Keratinocyte (primary cell): Measurements from ENCODE around the gene HBQ1. TPM values are rescaled to one million over a fixed set of nuclear protein-coding genes. Genes with fewer than 3 reads are reported as not detected.
"Not testable (repeated sequence)": the region's sequence is repeated elsewhere in the genome, so short reads cannot be mapped to it uniquely, and the experiment has no call there.

Experiments
- DNase-seq: peaks from one replicate; pipeline ENCODE4 v3.0.0-alpha.2; 2011; ENCODE audit warnings: low read depth, missing footprints, low spot score
- FAIRE-seq: peaks from 2 replicates; lab custom pipeline; 2011; peaks lifted over from hg19 to GRCh38; lab: Jason Lieb, UNC
- H2AFZ ChIP-seq: 2 replicates; pipeline ENCODE4 v1.6.0; 2012; ENCODE audit warnings: low read length, control low read depth, inconsistent platforms; ENCODE audit not compliant: control insufficient read depth
- H3K27ac ChIP-seq: 2 replicates; pipeline ENCODE4 v1.5.1; 2011; ENCODE audit warnings: low read length; ENCODE audit not compliant: control insufficient read depth, insufficient read depth
- H3K27me3 ChIP-seq: 3 replicates; pipeline ENCODE4 v1.6.0; 2011; ENCODE audit warnings: low read length; ENCODE audit not compliant: control insufficient read depth, insufficient read depth; ENCODE audit errors: extremely low read depth
- H3K36me3 ChIP-seq, 2 experiments: 2 replicates in 1 of 2; 3 replicates in 1 of 2; pipeline ENCODE4 v1.5.1; 2011; ENCODE audit warnings: low read length in 2 of 2, mild to moderate bottlenecking in 1 of 2; ENCODE audit not compliant: control insufficient read depth in 2 of 2, insufficient read depth in 2 of 2; ENCODE audit errors: extremely low read depth in 1 of 2
- H3K4me1 ChIP-seq: 3 replicates; pipeline ENCODE4 v1.5.1; 2011; ENCODE audit warnings: low read length; ENCODE audit not compliant: control insufficient read depth, insufficient read depth; ENCODE audit errors: extremely low read depth
- H3K4me2 ChIP-seq: 3 replicates; pipeline ENCODE4 v1.6.0; 2011; ENCODE audit warnings: low read depth, low read length; ENCODE audit not compliant: control insufficient read depth, insufficient read depth; ENCODE audit errors: extremely low read depth
- H3K4me3 ChIP-seq, 3 experiments: fragments of 200-600 bp in 1 of 3; sonication (generic) in 1 of 3; 2 replicates in 2 of 3; 3 replicates in 1 of 3; pipeline ENCODE4 v1.5.1; 2011 to 2016; ENCODE audit warnings: low read length in 3 of 3, mild to moderate bottlenecking in 3 of 3, control low read depth in 2 of 3, inconsistent platforms in 1 of 3, low read depth in 1 of 3, mixed read lengths in 1 of 3, mixed run types in 1 of 3, moderate library complexity in 1 of 3; ENCODE audit not compliant: control insufficient read depth in 2 of 3, insufficient read depth in 2 of 3; ENCODE audit errors: extremely low read depth in 1 of 3
- H3K79me2 ChIP-seq: 2 replicates; pipeline ENCODE4 v1.6.0; 2012; ENCODE audit warnings: low read length; ENCODE audit not compliant: control insufficient read depth, insufficient read depth
- H3K9ac ChIP-seq: 3 replicates; pipeline ENCODE4 v1.6.0; 2011; ENCODE audit warnings: low read length; ENCODE audit not compliant: control insufficient read depth, insufficient read depth; ENCODE audit errors: extremely low read depth
- H3K9me1 ChIP-seq: 3 replicates; pipeline ENCODE4 v1.6.0; 2011; ENCODE audit warnings: low read length; ENCODE audit not compliant: control insufficient read depth, insufficient read depth; ENCODE audit errors: extremely low read depth
- H3K9me3 ChIP-seq: 2 replicates; pipeline ENCODE4 v1.5.1; 2012; ENCODE audit warnings: low read depth, low read length; ENCODE audit not compliant: control insufficient read depth
- H4K20me1 ChIP-seq: 3 replicates; pipeline ENCODE4 v1.6.0; 2011; ENCODE audit warnings: low read length; ENCODE audit not compliant: control insufficient read depth, insufficient read depth; ENCODE audit errors: extremely low read depth
- EZH2 ChIP-seq: IDR thresholded peaks from one replicate; pipeline ENCODE4 v1.6.1; 2012; ENCODE audit warnings: inconsistent platforms, mild to moderate bottlenecking, low read length, moderate library complexity
- dilution Hi-C: fragments of 300-500 bp; cut with MboI; formaldehyde crosslinking; loops from one replicate; pipeline ENCODE4 v1.7.0; 2020; ENCODE audit warnings: low sequenced_read_pairs; ENCODE audit not compliant: extremely low pct_ligation_motif_present
- polyA plus RNA-seq, 5 experiments: library from polyadenylated mRNA; depleted of rRNA in 3 of 5; stranded (reverse) in 3 of 5; stranded (forward) in 1 of 5; unstranded in 1 of 5; fragments of >200 nt; gene quantifications; 1 replicate in 1 of 5; 2 replicates in 3 of 5; 3 replicates in 1 of 5; pipeline versions ENCODE4 v1.2.1 to v1.2.3, GENCODE V29; 2011 to 2012; ENCODE audit warnings: missing spikeins in 2 of 5, low read depth in 1 of 5, low replicate concordance in 1 of 5
- TF ChIP-seq, protein P1 (sequence below), 3 experiments: IDR thresholded peaks in 1 of 3; conservative IDR thresholded peaks in 1 of 3; optimal IDR thresholded peaks in 1 of 3; 2 replicates in 2 of 3; 3 replicates in 1 of 3; pipeline versions ENCODE3 to v1.5.1; 2011; ENCODE audit warnings: low read length in 3 of 3, mild to moderate bottlenecking in 3 of 3, moderate library complexity in 2 of 3, control low read depth in 1 of 3, inconsistent platforms in 1 of 3; ENCODE audit not compliant: insufficient read depth in 2 of 3; ENCODE audit errors: extremely low read depth in 1 of 3

HBQ1 gene
- polyA plus RNA-seq, 1 donor (not counting 4 experiments of a cell fraction or from before 2014, with no cell fraction given), result 0.13 TPM

DNA sequence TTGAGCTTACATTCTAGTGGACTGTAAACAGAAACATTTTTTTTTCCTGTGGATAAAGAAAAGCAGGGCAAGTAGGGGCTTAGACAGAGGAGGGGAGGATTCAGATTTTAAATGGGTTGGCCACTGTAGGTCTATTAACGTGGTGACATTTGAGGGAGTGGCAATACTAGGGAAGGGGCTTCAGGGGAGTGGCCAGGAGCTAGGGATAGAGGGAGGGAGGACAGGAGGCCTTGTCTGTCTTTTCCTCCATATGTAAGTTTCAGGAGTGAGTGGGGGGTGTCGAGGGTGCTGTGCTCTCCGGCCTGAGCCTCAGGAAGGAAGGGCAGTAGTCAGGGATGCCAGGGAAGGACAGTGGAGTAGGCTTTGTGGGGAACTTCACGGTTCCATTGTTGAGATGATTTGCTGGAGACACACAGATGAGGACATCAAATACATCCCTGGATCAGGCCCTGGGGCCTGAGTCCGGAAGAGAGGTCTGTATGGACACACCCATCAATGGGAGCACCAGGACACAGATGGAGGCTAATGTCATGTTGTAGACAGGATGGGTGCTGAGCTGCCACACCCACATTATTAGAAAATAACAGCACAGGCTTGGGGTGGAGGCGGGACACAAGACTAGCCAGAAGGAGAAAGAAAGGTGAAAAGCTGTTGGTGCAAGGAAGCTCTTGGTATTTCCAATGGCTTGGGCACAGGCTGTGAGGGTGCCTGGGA, 21.0 kb upstream of the HBQ1 start:
- no peak overlapping the region for H3K27ac ChIP-seq
- H3K9me3 ChIP-seq, result no peaks in the 10 kb centered on the region
- peaks cover 6% of the 10 kb centered on the region for H3K4me1 ChIP-seq
- FAIRE-seq (no peak), DNase-seq (no peak)
- dilution Hi-C loops, result no loop called here
- peaks cover 19% of the 10 kb centered on the region for H3K27me3 ChIP-seq
- H3K4me3 ChIP-seq, result no peak overlapping the region
- H3K79me2 ChIP-seq, result no peaks in the 10 kb centered on the region
- no peak overlapping the region for H3K4me2 ChIP-seq
- H3K36me3 ChIP-seq, result no peaks in the 10 kb centered on the region
- TF ChIP-seq EZH2, result no peak
- TF ChIP-seq, protein P1, sequence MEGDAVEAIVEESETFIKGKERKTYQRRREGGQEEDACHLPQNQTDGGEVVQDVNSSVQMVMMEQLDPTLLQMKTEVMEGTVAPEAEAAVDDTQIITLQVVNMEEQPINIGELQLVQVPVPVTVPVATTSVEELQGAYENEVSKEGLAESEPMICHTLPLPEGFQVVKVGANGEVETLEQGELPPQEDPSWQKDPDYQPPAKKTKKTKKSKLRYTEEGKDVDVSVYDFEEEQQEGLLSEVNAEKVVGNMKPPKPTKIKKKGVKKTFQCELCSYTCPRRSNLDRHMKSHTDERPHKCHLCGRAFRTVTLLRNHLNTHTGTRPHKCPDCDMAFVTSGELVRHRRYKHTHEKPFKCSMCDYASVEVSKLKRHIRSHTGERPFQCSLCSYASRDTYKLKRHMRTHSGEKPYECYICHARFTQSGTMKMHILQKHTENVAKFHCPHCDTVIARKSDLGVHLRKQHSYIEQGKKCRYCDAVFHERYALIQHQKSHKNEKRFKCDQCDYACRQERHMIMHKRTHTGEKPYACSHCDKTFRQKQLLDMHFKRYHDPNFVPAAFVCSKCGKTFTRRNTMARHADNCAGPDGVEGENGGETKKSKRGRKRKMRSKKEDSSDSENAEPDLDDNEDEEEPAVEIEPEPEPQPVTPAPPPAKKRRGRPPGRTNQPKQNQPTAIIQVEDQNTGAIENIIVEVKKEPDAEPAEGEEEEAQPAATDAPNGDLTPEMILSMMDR (optimal IDR thresholded peaks at IDR 0.05 in 1 of 3, IDR thresholded peaks at IDR 0.05 in 1 of 3, conservative IDR thresholded peaks at IDR 0.05 in 1 of 3; ENCODE audit: extremely low read depth in 1 of 3, insufficient read depth in 2 of 3, low read length in 3 of 3), result no peak
- no peak overlapping the region for H2AFZ ChIP-seq
- no peak overlapping the region for H3K9ac ChIP-seq
- no peaks in the 10 kb centered on the region for H3K9me1 ChIP-seq
- no peaks in the 10 kb centered on the region for H4K20me1 ChIP-seq

DNA sequence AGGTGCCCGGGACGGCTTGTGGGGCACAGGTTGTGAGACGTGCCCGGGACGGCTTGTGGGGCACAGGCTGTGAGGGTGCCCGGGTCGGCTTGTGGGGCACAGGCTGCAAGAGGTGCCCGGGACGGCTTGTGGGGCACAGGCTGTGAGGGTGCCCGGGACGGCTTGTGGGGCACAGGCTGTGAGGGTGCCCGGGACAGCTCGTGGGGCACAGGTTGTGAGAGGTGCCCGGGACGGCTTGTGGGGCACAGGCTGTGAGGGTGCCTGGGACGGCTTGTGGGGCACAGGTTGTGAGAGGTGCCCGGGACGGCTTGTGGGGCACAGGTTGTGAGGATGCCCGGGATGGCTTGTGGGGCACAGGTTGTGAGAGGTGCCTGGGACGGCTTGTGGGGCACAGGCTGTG, 20.0 kb upstream of the HBQ1 start:
- FAIRE-seq, H3K4me3 ChIP-seq, H3K27ac ChIP-seq, H3K4me1 ChIP-seq, H3K79me2 ChIP-seq, dilution Hi-C loops, H3K9me3 ChIP-seq, H2AFZ ChIP-seq, H4K20me1 ChIP-seq, H3K36me3 ChIP-seq, DNase-seq, H3K9ac ChIP-seq, H3K4me2 ChIP-seq, H3K9me1 ChIP-seq: not testable (repeated sequence)
- H3K27me3 ChIP-seq, result peaks cover 15% of the 10 kb centered on the region
